Epithelial cell of alveolus of lung (primary cell): ENCODE measurements around the gene ZNF417. TPM values are rescaled to one million over a fixed set of nuclear protein-coding genes. Genes with fewer than 3 reads are reported as not detected.

Experiments
- total RNA-seq: library from RNA; depleted of rRNA; stranded (reverse); fragments of >200 nt; gene quantifications from 2 replicates; pipeline ENCODE4 v1.2.1, GENCODE V29; 2015

ZNF417 gene
- total RNA-seq, result 7.1 and 13.5 TPM in 2 replicates

GRCh38 chr19:57916168-57916995 is at the start of gene ZNF417:
Gene ZNF417 (minus strand): TSS chr19:57916592. CDS start chr19:57916411, 181 bp downstream.

GRCh38 chr19:57947419-57948134 is 31.2 kb upstream of the ZNF417 start, which contains the start of gene ZNF256:
Gene ZNF256 (minus strand): TSS chr19:57947706. CDS start chr19:57947474, 232 bp downstream.

GRCh38 chr19:57934820-57935665 is 18.7 kb upstream of the ZNF417 start, which contains the start of gene ZNF418:
Gene ZNF418 (minus strand): TSS chr19:57935402. CDS start chr19:57933822, 1,580 bp downstream.

GRCh38 chr19:57888560-57889231 is 27.7 kb downstream of the ZNF417 start, which contains the start of gene ZNF814:
Gene ZNF814 (minus strand): TSS chr19:57889037. CDS start chr19:57888802, 235 bp downstream.

Other genes with a start within 250 kb of the ZNF417 start
- not detected in 2 replicates for gene ZSCAN4, start 247.7 kb downstream of the ZNF417 start, total RNA-seq
- gene ZNF551, start 234.6 kb downstream of the ZNF417 start, total RNA-seq, result 8.3 and 18.8 TPM in 2 replicates
- 1.3 and 9.0 TPM in 2 replicates for gene ZNF154, start 207.4 kb downstream of the ZNF417 start, total RNA-seq
- gene ZNF671, start 189.0 kb downstream of the ZNF417 start, total RNA-seq, result 5.3 and 29.5 TPM in 2 replicates
- gene ZNF776, start 169.8 kb downstream of the ZNF417 start, total RNA-seq, result 7.6 and 22.8 TPM in 2 replicates
- 5.7 and 13.6 TPM in 2 replicates for gene ZNF586, start 146.9 kb downstream of the ZNF417 start, total RNA-seq
- 2.1 and 3.7 TPM in 2 replicates for gene ZNF552, start 101.7 kb downstream of the ZNF417 start, total RNA-seq
- gene ZNF587B, start 86.3 kb downstream of the ZNF417 start, total RNA-seq, result 8.3 and 15.6 TPM in 2 replicates
- gene ZNF587, start 66.7 kb downstream of the ZNF417 start, total RNA-seq, result 16.4 and 20.1 TPM in 2 replicates
- gene ZNF814, start 27.6 kb downstream of the ZNF417 start, total RNA-seq, result 4.5 and 6.9 TPM in 2 replicates
- gene ZNF418, start 18.8 kb upstream of the ZNF417 start, total RNA-seq, result 1.7 TPM in 2 replicates
- 4.1 and 5.6 TPM in 2 replicates for gene ZNF256, start 31.1 kb upstream of the ZNF417 start, total RNA-seq
- gene C19orf18, start 57.9 kb upstream of the ZNF417 start, total RNA-seq, result not detected in 2 replicates
- 9.1 and 37.8 TPM in 2 replicates for gene ZNF606, start 86.2 kb upstream of the ZNF417 start, total RNA-seq
- not detected in 2 replicates for gene ZSCAN1, start 117.4 kb upstream of the ZNF417 start, total RNA-seq
- gene ZNF135, start 142.7 kb upstream of the ZNF417 start, total RNA-seq, result 3.2 and 3.5 TPM in 2 replicates
- gene ZSCAN18, start 181.6 kb upstream of the ZNF417 start, total RNA-seq, result 38.9 and 83.2 TPM in 2 replicates
- gene ZNF329, start 234.2 kb upstream of the ZNF417 start, total RNA-seq, result 5.7 and 11.2 TPM in 2 replicates